ENCODE data around the gene SYNE1.
"Not testable (repeated sequence)": the region's sequence is repeated elsewhere in the genome, so short reads cannot be mapped to it uniquely, and the experiment has no call there.

SYNE1 gene, protein sequence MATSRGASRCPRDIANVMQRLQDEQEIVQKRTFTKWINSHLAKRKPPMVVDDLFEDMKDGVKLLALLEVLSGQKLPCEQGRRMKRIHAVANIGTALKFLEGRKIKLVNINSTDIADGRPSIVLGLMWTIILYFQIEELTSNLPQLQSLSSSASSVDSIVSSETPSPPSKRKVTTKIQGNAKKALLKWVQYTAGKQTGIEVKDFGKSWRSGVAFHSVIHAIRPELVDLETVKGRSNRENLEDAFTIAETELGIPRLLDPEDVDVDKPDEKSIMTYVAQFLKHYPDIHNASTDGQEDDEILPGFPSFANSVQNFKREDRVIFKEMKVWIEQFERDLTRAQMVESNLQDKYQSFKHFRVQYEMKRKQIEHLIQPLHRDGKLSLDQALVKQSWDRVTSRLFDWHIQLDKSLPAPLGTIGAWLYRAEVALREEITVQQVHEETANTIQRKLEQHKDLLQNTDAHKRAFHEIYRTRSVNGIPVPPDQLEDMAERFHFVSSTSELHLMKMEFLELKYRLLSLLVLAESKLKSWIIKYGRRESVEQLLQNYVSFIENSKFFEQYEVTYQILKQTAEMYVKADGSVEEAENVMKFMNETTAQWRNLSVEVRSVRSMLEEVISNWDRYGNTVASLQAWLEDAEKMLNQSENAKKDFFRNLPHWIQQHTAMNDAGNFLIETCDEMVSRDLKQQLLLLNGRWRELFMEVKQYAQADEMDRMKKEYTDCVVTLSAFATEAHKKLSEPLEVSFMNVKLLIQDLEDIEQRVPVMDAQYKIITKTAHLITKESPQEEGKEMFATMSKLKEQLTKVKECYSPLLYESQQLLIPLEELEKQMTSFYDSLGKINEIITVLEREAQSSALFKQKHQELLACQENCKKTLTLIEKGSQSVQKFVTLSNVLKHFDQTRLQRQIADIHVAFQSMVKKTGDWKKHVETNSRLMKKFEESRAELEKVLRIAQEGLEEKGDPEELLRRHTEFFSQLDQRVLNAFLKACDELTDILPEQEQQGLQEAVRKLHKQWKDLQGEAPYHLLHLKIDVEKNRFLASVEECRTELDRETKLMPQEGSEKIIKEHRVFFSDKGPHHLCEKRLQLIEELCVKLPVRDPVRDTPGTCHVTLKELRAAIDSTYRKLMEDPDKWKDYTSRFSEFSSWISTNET (N-terminal part only)

DNA sequence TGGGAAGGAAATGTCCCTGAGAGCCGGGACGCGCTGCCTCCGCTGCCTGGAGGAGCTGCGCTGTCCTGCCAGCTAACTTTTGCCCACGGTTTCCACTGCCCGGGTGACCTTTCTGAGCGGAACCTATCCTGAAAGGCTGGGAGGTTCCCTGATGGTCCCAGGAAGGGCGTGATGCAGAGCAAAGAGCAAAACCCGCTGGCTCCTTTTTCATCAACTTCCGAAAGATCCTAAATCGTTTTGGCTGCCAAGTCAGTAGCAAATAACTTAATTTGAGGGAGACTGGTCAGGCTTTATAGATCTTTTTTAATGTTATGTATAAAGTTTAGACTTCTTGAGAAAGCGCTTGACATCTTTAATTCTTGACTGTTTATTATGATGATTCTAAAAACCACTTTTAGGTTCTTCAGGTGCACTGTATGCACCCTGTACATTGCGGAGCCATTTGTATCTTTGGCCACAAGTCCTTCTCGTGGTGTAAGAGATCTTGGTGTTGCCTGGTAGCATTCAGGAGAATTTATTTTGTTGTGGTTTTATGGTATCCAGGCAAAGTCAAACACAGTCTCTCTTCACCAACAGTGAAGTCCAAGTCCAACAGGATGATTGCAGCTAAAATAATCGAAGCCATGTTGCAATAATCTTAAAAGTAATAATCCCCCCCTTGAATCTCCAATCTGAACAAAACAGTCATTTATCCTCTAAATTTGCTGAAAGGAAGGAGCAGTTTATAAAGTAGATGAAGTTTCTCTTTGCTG, at the start of gene SYNE1:
TSS of gene SYNE1 (minus strand) at position 67 of the 752 bp plus-strand sequence. CDS start 9,031 bp downstream, outside the sequence.
- Mint-ChIP-seq H3K36me3 (peaks cover 3% of the 10 kb centered on the region), H3K9me3 (peaks cover 1% of the 10 kb centered on the region), H3K4me1 (peaks cover 7% of the 10 kb centered on the region), H3K4me3 (peak within 1 kb of the TSS; percentile 62), H3K27me3 (peaks cover 18% of the 10 kb centered on the region), H3K27ac (no peak within 1 kb of the TSS)
- ATAC-seq (ENCODE audit: low read depth) (no peak), DNase-seq (ENCODE audit: low spot score in 2 of 2) (no peak)

DNA sequence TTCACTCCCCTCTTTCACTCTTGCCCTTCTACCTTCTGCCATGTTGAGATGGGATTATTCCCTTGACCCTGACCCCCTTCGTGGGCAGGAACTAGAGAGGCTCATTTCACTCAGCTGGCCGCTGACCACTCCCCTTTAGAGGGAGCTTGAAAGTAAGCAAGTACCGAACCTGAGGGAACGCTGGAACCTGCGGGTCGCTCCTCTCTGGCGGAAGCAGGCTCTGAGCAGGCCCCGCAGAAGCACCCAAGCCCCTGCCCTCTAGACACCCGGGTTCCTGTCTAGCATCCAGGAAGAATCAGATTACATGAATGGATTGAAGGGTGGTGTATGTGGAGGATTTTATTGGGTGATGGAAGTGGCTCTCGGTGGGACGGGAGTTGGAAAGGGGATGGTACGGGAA, 48.7 kb upstream of the SYNE1 start:
- no peaks in the 10 kb centered on the region for H3K4me1 Mint-ChIP-seq
- ATAC-seq (ENCODE audit: low read depth) = no peak
- H3K36me3 Mint-ChIP-seq = no peaks in the 10 kb centered on the region
- H3K9me3 Mint-ChIP-seq = no peaks in the 10 kb centered on the region
- no peak overlapping the region for H3K4me3 Mint-ChIP-seq
- H3K27ac Mint-ChIP-seq = no peak overlapping the region
- no peaks in the 10 kb centered on the region for H3K27me3 Mint-ChIP-seq
- DNase-seq (ENCODE audit: low spot score in 2 of 2) = no peak

DNA sequence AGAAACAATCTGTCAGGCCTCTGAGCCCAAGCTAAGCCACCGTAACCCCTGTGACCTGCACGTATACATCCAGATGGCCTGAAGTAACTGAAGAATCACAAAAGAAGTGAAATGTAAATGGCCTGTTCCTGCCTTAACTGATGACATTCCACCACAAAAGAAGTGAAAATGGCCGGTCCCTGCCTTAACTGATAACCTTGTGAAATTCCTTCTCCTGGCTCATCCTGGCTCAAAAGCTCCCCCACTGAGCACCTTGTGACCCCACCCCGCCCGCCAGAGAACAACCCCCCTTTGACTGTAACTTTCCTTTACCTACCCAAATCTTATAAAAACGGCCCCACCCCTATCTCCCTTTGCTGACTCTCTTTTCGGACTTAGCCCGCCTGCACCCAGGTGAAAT, 45.8 kb upstream of the SYNE1 start:
- not testable (repeated sequence) for H3K36me3 Mint-ChIP-seq; H3K9me3 Mint-ChIP-seq; DNase-seq (ENCODE audit: low spot score in 2 of 2); H3K4me3 Mint-ChIP-seq; ATAC-seq (ENCODE audit: low read depth); H3K27me3 Mint-ChIP-seq; H3K27ac Mint-ChIP-seq; H3K4me1 Mint-ChIP-seq

DNA sequence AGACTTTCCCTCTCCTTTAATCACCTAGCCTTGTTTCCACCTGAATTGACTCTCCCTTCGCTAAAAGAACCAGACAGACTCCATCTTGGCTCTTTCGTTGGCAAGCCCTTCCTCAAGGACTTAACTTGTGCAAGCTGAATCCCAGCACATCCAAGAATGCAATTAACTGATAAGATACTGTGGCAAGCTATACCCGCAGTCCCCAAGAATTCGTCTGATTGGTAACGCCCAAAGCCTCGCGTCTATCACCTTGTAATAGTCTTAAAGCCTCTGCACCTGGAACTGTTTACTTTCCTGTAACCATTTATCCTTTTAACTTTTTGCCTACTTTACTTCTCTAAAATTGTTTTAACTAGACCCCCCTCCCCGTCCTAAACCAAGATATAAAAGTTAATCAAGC, 45.0 kb upstream of the SYNE1 start:
- Mint-ChIP-seq H3K9me3 (no peaks in the 10 kb centered on the region), H3K4me3 (no peak overlapping the region), H3K36me3 (no peaks in the 10 kb centered on the region), H3K4me1 (no peaks in the 10 kb centered on the region), H3K27ac (no peak overlapping the region), H3K27me3 (peaks cover 1% of the 10 kb centered on the region)
- DNase-seq (ENCODE audit: low spot score in 2 of 2) = no peak
- no peak for ATAC-seq (ENCODE audit: low read depth)

DNA sequence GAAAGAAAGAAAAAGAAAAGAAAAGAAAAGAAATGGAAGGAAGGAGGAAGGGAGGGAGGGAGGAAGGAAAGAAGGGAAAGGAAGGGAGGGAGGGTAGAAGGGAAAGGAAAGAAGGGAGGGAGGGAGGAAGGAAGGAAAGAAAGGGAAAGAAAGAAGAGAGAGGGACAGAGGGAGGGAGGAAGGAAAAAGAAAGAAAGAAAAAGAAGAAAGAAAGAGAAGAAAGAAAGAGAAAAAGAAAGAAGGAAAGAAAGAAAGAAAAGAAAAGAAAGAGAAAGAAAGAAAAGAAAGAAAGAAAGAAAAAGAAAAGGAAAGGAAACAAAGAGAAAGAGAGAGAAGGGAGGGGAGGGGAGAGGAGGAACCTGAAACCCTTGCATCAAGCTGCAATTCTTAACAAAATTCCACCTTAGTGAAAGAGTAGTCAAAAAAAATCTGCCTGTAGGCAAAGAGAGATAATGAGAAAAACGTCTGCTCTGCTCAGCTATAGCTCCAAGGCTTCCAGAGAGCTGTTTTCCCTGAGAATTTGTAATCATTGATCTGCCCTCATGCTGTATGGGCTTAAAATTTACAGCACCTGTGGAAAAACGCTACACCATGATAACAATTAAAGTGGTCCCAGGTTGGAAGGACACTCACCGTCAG, 43.8 kb upstream of the SYNE1 start:
- no peaks in the 10 kb centered on the region for H3K36me3 Mint-ChIP-seq
- H3K27ac Mint-ChIP-seq = no peak overlapping the region
- peaks cover 1% of the 10 kb centered on the region for H3K27me3 Mint-ChIP-seq
- H3K4me1 Mint-ChIP-seq = no peaks in the 10 kb centered on the region
- DNase-seq (ENCODE audit: low spot score in 2 of 2) = no peak
- H3K9me3 Mint-ChIP-seq = no peaks in the 10 kb centered on the region
- no peak for ATAC-seq (ENCODE audit: low read depth)
- no peak overlapping the region for H3K4me3 Mint-ChIP-seq

DNA sequence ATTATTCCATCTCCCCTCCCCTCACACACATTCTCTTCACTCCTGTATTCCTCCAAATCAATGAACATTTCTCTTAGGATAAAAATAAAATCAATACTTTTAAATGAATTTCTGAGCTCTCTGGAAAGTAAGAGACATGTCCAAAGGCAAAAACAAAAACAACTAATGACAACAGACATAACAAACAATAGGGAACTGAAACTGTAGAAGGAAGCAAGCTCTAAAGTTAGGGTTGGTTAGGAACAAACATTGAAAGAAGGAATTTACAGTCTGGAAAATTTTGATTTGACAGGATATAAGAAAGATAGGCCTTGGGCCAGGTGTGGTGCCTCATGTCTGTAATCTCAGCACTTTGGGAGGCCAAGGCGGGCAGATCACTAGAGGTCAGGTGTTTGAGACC, 43.0 kb upstream of the SYNE1 start:
- Mint-ChIP-seq H3K4me1 (no peaks in the 10 kb centered on the region), H3K36me3 (no peaks in the 10 kb centered on the region), H3K27me3 (peaks cover 1% of the 10 kb centered on the region), H3K9me3 (no peaks in the 10 kb centered on the region), H3K27ac (no peak overlapping the region), H3K4me3 (no peak overlapping the region)
- no peak for DNase-seq (ENCODE audit: low spot score in 2 of 2)
- no peak for ATAC-seq (ENCODE audit: low read depth)

DNA sequence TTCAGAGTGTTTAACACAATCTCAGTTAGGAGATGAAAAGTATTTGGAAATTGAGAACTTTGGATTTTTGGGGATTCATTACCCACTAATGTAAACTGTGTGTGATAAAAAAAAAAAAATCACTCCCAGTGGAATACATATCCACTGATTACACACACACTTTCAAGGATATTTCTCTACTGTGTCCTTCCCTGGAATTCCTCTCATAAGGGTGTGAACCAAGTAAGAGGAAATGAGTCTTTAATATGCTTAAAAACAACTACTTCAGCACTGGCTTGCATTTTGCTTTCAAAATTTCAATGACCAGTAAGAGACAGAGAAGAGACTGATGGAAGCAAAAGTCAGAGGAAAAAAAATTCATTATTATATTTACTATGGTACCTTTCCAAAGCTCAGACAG, 36.1 kb upstream of the SYNE1 start:
- no peak overlapping the region for H3K27ac Mint-ChIP-seq

DNA sequence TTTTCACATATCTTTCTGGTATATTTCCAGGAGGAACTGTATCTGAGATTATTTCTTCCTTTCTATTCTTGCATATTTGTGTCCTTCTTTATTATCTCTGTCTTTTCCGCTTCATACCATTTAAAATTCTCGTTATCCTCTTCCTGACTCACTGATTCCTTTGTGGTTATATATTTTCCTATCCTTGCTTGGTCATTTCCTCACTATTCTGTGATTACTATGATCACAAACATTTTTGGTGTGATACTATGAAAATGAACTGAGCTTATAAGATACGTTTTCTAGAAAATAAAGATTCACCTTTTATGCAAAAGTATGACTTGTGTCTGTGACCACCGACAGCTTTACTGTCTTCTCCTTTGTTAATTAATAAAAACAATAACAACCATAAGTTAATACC, 34.0 kb upstream of the SYNE1 start:
- Mint-ChIP-seq H3K27me3 (peaks cover 5% of the 10 kb centered on the region), H3K4me1 (no peaks in the 10 kb centered on the region), H3K9me3 (peaks cover 3% of the 10 kb centered on the region), H3K36me3 (no peaks in the 10 kb centered on the region), H3K4me3 (no peak overlapping the region), H3K27ac (no peak overlapping the region)
- ATAC-seq (ENCODE audit: low read depth) (no peak), DNase-seq (ENCODE audit: low spot score in 2 of 2) (no peak)

More for the DNA sequence above, 36.1 kb upstream of the SYNE1 start:
- ATAC-seq (ENCODE audit: low read depth) (no peak), DNase-seq (ENCODE audit: low spot score in 2 of 2) (no peak)
- H3K36me3 Mint-ChIP-seq = no peaks in the 10 kb centered on the region
- peaks cover 5% of the 10 kb centered on the region for H3K27me3 Mint-ChIP-seq
- no peaks in the 10 kb centered on the region for H3K4me1 Mint-ChIP-seq
- no peaks in the 10 kb centered on the region for H3K9me3 Mint-ChIP-seq
- H3K4me3 Mint-ChIP-seq = no peak overlapping the region

DNA sequence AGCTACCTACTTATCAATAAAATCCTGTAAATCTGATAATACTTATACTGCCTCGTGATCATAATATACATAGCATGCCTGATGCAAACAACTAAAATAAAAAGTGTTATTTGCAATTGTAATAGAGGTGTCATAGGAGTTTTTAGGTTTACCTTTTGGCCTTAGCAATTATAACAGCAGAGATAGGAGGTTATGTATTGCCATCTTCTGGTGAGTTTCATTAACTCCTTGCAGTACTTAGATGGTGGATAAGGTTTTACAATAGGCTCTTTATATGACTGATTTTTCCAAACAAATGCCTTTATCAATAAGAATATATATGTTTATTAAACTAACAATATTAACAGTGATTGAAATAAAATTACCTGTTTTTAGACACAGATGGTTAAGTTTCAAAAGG, 32.7 kb upstream of the SYNE1 start:
- DNase-seq (ENCODE audit: low spot score in 2 of 2) (no peak), ATAC-seq (ENCODE audit: low read depth) (no peak)
- H3K9me3 Mint-ChIP-seq = peaks cover 3% of the 10 kb centered on the region
- H3K36me3 Mint-ChIP-seq = no peaks in the 10 kb centered on the region
- H3K27ac Mint-ChIP-seq = no peak overlapping the region
- no peak overlapping the region for H3K4me3 Mint-ChIP-seq
- peaks cover 5% of the 10 kb centered on the region for H3K27me3 Mint-ChIP-seq
- H3K4me1 Mint-ChIP-seq = no peaks in the 10 kb centered on the region

DNA sequence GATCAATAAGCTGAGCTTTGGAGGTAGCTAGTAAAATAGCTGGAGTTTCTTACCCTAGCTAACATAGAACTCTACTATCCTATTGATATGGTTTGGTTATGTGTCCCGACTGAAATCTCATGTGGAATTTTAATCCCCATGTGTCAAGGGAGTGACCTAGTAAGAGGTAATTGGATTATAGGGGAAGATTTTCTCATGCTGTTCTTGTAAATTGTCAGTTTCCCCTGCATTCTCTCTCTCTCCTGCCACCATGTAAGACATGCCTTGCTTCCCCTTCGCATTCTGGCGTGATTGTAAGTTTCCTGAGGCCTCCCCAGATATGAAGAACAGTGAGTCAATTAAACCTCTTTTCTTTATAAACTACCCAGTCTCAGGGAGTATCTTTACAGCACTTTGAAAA, 24.6 kb upstream of the SYNE1 start:
- H3K4me3 Mint-ChIP-seq = no peak overlapping the region
- ATAC-seq (ENCODE audit: low read depth) = no peak
- DNase-seq (ENCODE audit: low spot score in 2 of 2) = no peak
- no peak overlapping the region for H3K27ac Mint-ChIP-seq
- peaks cover 2% of the 10 kb centered on the region for H3K9me3 Mint-ChIP-seq
- no peaks in the 10 kb centered on the region for H3K36me3 Mint-ChIP-seq
- H3K4me1 Mint-ChIP-seq = no peaks in the 10 kb centered on the region
- peaks cover 4% of the 10 kb centered on the region for H3K27me3 Mint-ChIP-seq

DNA sequence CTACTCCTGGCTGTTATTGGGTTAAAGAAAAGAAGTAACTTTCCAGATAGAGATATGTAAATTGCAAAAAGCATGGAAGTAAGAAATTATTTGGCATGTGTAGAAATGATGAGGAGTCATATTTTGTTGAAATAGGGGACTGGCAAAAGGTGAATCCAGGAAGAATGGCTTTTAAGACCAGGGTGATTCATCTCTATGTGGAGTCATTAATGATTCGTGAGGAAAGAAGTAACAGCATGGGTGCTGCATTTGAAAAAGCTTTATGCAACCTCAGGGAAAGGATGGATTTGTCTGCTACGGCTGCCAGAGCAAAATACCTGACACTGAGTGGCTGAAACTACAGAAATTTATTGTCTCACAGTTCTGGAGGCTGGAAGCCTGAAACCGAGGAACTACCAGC, 14.8 kb upstream of the SYNE1 start:
- DNase-seq (ENCODE audit: low spot score in 2 of 2) (no peak), ATAC-seq (ENCODE audit: low read depth) (no peak)
- H3K27ac Mint-ChIP-seq = no peak overlapping the region
- no peaks in the 10 kb centered on the region for H3K4me1 Mint-ChIP-seq
- no peaks in the 10 kb centered on the region for H3K9me3 Mint-ChIP-seq
- H3K27me3 Mint-ChIP-seq = no peaks in the 10 kb centered on the region
- no peaks in the 10 kb centered on the region for H3K36me3 Mint-ChIP-seq
- H3K4me3 Mint-ChIP-seq = no peak overlapping the region

DNA sequence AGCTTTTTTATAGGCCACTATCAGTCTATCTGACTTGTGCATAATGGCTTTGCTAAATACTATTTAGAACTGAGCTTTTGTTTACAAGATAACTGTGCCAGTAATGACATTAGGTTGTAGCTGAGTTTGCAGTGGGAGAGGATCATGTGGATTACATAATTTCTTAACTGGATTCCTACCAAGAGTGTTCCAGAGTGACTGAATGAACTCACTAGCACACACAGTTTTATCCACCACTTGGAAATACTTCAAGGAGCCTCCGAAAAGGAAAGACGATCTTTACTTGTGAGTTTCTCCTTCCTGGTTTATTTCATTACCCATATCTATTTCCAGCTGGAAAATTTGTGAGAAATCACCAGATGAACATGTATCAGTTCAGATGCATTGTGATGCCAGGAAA, 10.9 kb upstream of the SYNE1 start:
- DNase-seq (ENCODE audit: low spot score in 2 of 2) (no peak), ATAC-seq (ENCODE audit: low read depth) (no peak)
- Mint-ChIP-seq H3K27me3 (peaks cover 5% of the 10 kb centered on the region), H3K4me1 (no peaks in the 10 kb centered on the region), H3K4me3 (no peak overlapping the region), H3K9me3 (no peaks in the 10 kb centered on the region), H3K27ac (no peak overlapping the region), H3K36me3 (no peaks in the 10 kb centered on the region)

DNA sequence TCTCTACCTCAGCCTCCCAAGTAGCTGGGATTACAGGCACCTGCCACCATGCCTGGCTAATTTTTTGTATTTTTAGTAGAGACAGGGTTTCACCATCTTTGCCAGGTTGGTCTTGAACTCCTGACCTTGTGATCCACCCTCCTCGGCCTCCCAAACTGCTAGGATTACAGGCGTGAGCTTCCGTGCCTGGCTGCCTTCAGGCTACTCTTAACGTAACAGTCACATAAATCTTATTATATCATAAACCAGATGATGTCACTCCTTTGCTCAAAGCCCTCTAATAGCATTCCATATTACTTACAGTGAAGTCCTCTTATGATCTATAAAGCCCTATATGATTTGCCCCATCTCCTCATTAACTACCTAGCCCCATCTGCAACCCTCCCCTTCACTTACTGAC, 9.6 kb upstream of the SYNE1 start:
- not testable (repeated sequence) for H3K27me3 Mint-ChIP-seq; DNase-seq (ENCODE audit: low spot score in 2 of 2); H3K36me3 Mint-ChIP-seq; H3K4me1 Mint-ChIP-seq; ATAC-seq (ENCODE audit: low read depth); H3K27ac Mint-ChIP-seq; H3K4me3 Mint-ChIP-seq; H3K9me3 Mint-ChIP-seq

Data from memory B cell (primary cell).